ENCODE results near the gene F11R. TPM values are rescaled to one million over a fixed set of nuclear protein-coding genes. Genes with fewer than 3 reads are reported as not detected.
"Not testable (repeated sequence)": the region's sequence is repeated elsewhere in the genome, so short reads cannot be mapped to it uniquely, and the experiment has no call there.

Gene F11R
- total RNA-seq, 1 donor from 2014 or later = 10.1 TPM

DNA sequence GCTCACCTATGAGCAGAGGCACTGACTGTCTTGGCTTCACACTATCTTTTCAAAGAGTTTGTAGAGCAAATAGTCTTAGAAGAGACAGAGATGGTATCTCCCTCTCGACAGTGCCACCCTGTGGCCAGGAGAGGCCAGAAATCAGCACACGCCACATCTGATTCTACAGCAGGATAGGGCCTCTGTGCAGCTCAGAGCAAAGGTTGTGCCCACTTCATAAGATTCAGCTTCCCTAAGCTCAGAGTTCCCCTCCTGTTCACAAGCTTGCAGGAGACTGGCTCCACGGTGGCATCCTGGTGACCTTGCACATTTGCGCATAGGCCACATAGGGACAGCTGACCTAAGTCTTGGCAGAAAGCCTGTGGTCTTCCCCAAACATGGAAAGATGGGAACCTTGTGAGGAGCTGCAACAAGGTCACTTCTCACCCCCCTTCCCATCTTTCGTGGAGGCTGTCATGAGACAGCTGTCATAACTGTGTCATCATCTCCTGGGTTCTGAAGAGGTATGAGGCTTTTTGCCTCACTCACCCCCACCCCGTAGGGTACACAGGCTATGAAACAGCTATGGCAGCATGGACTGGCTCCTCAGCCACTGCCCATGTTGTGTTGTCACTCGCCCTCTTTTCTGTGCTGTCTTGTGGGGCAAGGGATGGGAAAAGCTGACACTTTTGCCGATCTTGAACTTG, 69.4 kb downstream of the F11R start:
- peak; percentile 69 for DNase-seq
- peak; percentile 88 for ATAC-seq (ENCODE audit: poor library complexity)
- intact Hi-C loops (cut with DNase I) = loop anchor here (5.0 kb wide), 2 partner anchors 114 to 224 kb away; no protein-coding TSS in a partner anchor

DNA sequence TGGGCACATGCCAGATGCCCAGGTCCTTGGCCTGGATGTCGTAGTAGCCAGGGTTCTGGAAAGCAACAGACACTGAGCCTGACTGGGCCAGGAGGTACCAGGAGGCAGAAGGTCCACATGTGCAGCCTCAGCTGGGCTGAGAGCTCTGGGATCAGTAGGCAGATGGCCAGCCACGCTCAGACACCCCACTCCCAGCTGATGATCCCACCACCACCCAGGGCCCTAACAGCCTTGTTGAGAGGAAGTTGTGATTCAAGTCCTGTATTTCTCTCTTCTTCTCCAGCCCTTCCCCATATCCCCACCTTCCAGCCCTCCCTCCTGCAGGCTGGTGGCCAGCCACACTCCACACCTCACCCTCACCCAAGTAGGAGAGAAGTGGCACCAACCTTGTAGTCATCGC, 70.3 kb downstream of the F11R start:
- intact Hi-C loops (cut with DNase I) = loop anchor here (5.0 kb wide), 2 partner anchors 113 to 223 kb away; no protein-coding TSS in a partner anchor
- no peak for ATAC-seq (ENCODE audit: poor library complexity)
- DNase-seq = no peak

DNA sequence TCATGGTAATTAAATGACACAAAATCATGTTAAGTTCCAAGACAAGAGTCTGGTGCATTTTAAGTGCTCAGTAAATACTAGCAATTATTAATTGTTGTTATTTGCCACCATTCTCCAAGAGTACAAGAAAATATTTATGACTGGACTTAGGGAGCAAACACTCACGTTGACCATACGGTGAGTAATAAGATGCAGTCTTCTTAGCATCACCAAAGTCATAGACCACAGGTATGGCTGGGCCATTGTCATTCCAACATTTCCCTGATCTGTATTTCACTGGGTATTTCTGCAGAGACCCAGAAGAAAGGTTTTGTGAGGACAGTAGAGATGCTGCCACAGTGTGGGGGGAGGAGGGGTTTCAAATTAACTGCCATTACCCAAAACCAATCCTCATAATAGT, 71.1 kb downstream of the F11R start:
- DNase-seq = no peak
- ATAC-seq (ENCODE audit: poor library complexity) = no peak
- intact Hi-C loops (cut with DNase I) = loop anchor here (5.0 kb wide), 2 partner anchors 113 to 223 kb away; no protein-coding TSS in a partner anchor

DNA sequence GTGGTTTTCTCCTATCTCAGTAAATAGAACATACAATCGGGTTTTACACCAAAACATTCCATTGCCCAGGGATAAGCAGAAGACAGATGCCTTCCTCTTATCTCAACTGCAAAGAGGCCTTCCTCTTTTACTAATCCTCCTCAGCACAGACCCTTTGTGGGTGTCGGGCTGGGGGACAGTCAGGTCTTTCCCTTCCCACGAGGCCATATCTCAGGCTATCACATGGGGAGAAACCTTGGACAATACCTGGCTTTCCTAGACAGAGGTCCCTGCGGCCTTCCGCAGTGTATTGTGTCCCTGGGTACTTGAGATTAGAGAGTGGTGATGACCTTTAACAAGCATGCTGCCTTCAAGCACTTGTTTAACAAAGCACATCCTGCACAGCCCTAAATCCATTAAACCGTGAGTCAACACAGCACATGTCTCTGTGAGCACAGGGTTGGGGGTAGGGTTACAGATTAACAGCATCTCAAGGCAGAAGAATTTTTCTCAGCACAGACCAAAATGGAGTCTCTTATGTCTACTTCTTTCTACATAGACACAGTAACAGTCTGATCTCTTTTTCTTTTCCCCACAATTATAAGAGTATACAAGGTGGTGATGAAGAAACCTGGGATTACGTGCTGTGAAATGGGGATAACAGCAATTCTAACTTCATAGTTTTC, 71.6 kb downstream of the F11R start:
- ATAC-seq (ENCODE audit: poor library complexity); DNase-seq; intact Hi-C loops (cut with DNase I): not testable (repeated sequence)

DNA sequence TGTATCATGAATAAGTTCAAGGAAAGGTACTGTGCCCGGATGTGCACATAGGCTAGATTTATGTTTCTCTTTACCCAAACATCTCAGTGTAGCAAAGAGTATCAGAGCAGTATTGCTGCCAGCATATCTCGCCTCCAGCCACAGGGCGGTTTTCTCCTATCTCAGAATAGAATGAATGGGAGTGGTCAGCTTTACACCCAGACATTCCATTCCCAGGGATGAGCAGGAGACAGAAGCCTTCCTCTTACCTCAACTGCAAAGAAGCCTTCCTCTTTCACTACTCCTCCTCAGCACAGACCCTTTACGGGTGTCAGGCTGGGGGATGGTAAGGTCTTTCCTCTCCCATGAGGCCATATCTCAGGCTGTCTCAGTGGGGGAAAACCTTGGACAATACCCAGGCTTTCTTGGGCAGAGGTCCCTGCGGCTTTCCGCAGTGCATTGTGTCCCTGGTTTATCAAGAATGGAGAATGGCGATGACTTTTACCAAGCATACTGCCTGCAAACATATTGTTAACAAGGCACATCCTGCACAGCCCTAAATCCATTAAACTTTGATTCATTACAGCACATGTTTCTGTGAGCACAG, 73.7 kb downstream of the F11R start:
- DNase-seq = not testable (repeated sequence)

DNA sequence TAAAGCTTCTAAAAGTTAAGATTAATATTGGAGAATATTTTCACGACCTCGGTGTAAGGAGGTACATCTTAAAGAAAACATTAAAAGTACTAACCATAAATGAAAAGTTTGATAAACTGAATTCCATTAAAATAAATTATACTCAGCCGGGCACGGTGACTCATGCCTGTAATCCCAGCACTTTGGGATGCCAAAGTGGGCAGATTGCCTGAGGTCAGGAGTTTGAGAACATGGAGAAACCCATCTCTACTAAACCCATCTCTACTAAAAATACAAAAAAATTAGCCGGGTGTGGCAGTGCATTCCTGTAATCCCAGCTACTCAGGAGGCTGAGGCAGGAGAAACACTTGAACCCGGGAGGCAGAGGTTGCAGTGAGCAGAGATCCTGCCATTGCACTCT, 75.1 kb downstream of the F11R start:
- not testable (repeated sequence) for DNase-seq; ATAC-seq (ENCODE audit: poor library complexity)

More for the DNA sequence above, 73.7 kb downstream of the F11R start:
- intact Hi-C loops (cut with DNase I); ATAC-seq (ENCODE audit: poor library complexity): not testable (repeated sequence)

More for the DNA sequence above, 75.1 kb downstream of the F11R start:
- intact Hi-C loops (cut with DNase I) = not testable (repeated sequence)

Other genes starting within 250 kb of the F11R start
- not detected for gene LY9, start 225.0 kb downstream of the F11R start, total RNA-seq
- 0.48 TPM for gene CD244, start 158.3 kb downstream of the F11R start, total RNA-seq
- gene ITLN1, start 136.0 kb downstream of the F11R start, total RNA-seq = 2.3 TPM
- not detected for gene ITLN2, start 66.3 kb downstream of the F11R start, total RNA-seq
- gene TSTD1, start 17.8 kb upstream of the F11R start, total RNA-seq = 9.3 TPM
- gene USF1, start 24.8 kb upstream of the F11R start, total RNA-seq = 28.4 TPM
- 3.3 TPM for gene ARHGAP30, start 48.7 kb upstream of the F11R start, total RNA-seq
- not detected for gene NECTIN4, start 68.4 kb upstream of the F11R start, total RNA-seq
- 4.7 TPM for gene KLHDC9, start 77.2 kb upstream of the F11R start, total RNA-seq
- 62.3 TPM for gene PFDN2, start 96.9 kb upstream of the F11R start, total RNA-seq
- 33.8 TPM for gene NIT1, start 97.0 kb upstream of the F11R start, total RNA-seq
- gene DEDD, start 111.5 kb upstream of the F11R start, total RNA-seq = 26.6 TPM
- gene UFC1, start 132.8 kb upstream of the F11R start, total RNA-seq = 81.0 TPM
- gene USP21, start 138.3 kb upstream of the F11R start, total RNA-seq = 19.0 TPM
- 17.1 TPM for gene PPOX, start 145.3 kb upstream of the F11R start, total RNA-seq
- 20.3 TPM for gene B4GALT3, start 156.4 kb upstream of the F11R start, total RNA-seq
- 7.0 TPM for gene ADAMTS4, start 177.9 kb upstream of the F11R start, total RNA-seq
- 308 TPM for gene NDUFS2, start 181.2 kb upstream of the F11R start, total RNA-seq
- gene FCER1G, start 194.1 kb upstream of the F11R start, total RNA-seq = 21.5 TPM
- gene APOA2, start 202.5 kb upstream of the F11R start, total RNA-seq = 1.2 TPM
- 36.9 TPM for gene TOMM40L, start 204.9 kb upstream of the F11R start, total RNA-seq
- not detected for gene NR1I3, start 217.1 kb upstream of the F11R start, total RNA-seq
- 0.22 TPM for gene PCP4L1, start 237.6 kb upstream of the F11R start, total RNA-seq